ENCODE measurements around the gene SLC25A24. TPM values are rescaled to one million over a fixed set of nuclear protein-coding genes. Genes with fewer than 3 reads are reported as not detected.
A peak's percentile ranks its signal among the peaks of the same experiment; 100 is the strongest.
"Not testable (repeated sequence)": the region's sequence is repeated elsewhere in the genome, so short reads cannot be mapped to it uniquely, and the experiment has no call there.

SLC25A24 gene
- total RNA-seq, 1 experiment from 2014 or later: 85.1 TPM

GRCh38 chr1:108199201-108199691 is 897 bp downstream of the SLC25A24 start:
- peak; percentile 72 for DNase-seq (ENCODE audit: low read depth)

DNA sequence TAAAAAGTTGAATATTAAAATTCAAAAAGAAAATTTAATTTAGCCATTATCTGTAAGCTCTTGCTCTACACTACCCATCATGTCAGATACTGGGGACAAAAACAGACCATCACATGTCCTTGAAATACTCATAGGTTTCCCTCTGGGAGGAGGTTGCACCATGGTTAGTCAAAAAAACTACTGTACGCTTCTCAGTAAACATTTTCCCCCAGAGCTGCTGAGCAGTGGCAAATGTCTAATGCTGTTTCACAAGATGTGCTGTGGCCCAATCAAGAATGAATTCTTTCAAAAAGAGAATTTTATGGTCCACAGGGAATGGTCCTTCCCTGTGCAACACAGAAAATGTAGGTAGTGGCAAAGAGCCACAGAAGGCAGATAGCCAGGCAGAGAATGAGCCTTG is 6.1 kb downstream of the SLC25A24 start:
- no peak for DNase-seq (ENCODE audit: low read depth)

DNA sequence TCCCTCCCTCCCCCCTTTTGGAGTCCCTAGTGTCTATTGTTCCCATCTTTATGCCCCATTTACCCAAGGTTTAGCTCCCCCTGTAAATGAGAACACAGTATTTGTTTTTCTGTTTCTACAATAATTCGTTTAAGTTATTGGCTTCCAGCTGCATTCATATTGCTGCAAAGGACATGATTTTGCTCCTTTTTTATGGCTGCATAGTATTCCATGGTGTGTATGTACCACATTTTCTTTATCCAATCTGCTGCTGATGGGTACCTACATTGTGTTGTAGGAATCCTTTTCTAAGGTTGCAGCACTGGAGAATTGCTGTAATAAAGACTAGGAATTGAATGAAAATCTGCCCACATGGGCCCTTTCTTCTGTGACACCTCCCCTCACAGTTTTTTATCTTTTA is 6.8 kb downstream of the SLC25A24 start:
- no peak for DNase-seq (ENCODE audit: low read depth)

DNA sequence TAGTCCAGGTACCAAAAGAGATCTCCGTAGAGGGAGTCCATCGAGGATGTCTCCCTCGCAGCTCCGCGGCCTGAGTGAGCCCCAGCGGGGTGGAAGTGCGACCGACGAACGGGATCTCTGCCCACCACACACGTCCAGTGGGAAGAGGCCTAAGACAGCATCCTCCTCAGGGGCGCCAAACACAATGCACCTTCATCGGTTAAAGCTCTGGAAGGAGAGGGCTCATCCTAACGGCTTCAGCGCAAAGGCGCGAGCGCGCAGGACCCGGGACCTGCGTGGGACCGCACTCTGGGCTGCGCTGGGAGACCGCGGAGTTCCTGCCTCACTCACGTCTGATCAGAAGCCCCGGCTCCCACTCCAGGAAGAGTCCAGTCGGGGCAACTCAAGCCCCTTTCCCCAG is 7.6 kb downstream of the SLC25A24 start:
- no peak for DNase-seq (ENCODE audit: low read depth)

DNA sequence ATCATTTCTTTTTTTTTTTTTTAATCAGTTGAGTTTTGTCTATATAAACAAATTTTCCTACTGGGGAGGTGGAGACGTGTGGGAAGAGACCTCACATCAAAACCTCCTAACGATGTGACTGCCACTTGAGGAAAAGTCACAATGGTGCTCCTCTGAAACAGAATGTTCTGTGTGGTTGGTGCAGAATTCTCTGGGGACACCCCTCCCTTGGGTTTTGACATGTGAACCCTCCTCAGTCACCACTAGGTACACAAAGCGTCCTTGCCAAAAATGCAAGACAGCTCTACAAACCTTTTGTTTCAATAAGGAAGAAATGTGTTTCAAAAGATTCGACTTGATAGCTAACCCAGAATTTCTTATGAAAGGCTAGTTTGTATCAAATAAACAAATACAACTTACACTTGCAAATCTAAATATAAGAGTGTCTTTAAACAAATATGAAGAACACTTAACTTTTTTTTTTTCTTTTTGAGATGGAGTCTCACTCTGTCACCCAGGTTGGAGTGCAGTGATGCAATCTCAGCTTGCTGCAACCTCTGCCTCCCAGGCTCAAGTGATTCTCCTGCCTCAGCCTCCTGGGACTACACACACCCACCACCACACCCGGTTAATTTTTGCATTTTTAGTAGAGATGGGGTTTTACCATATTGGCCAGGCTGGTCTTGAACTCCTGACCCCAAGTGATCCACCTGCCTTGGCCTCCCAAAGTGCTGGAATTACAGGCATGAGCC is 9.3 kb downstream of the SLC25A24 start:
- no peak for DNase-seq (ENCODE audit: low read depth)

GRCh38 chr1:108190001-108190634 is 10.0 kb downstream of the SLC25A24 start:
- no peak for DNase-seq (ENCODE audit: low read depth)

GRCh38 chr1:108188801-108189200 is 11.3 kb downstream of the SLC25A24 start:
- no peak for DNase-seq (ENCODE audit: low read depth)

- no peak for DNase-seq (ENCODE audit: low read depth)
Observed at GRCh38 chr1:108182959-108183700, 17.0 kb downstream of the SLC25A24 start.

GRCh38 chr1:108179018-108179417 is 21.1 kb downstream of the SLC25A24 start:
- DNase-seq (ENCODE audit: low read depth): no peak

GRCh38 chr1:108162409-108162808 is 37.7 kb downstream of the SLC25A24 start:
- not testable (repeated sequence) for DNase-seq (ENCODE audit: low read depth)

- not testable (repeated sequence) for DNase-seq (ENCODE audit: low read depth)
Observed at GRCh38 chr1:108159951-108160350, 40.2 kb downstream of the SLC25A24 start.

DNA sequence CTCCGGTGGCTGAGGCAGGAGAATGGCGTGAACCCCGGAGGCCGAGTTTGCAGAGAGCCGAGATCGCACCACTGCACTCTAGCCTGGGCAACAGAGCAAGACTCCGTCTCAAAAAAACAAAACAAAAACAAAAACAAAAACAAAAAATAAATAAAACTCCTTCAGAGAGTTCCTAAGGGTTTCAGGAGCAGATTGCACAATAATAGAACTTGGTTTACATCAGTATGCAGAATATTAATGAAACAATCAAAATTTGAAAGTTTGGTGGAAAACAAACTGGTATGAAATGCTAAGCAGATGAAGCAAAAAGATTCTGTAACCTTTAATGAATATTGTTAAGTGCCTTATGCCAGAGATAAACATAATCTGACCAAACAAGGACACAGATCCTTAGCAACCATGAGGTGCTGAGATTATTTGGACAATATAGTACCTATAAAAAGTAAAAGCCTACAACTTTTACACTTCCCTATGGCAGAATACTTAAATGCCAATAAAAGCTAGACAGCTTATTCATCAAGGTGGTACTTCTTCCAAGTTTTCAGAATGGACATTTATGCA is 41.2 kb downstream of the SLC25A24 start:
- no peak for DNase-seq (ENCODE audit: low read depth)

DNA sequence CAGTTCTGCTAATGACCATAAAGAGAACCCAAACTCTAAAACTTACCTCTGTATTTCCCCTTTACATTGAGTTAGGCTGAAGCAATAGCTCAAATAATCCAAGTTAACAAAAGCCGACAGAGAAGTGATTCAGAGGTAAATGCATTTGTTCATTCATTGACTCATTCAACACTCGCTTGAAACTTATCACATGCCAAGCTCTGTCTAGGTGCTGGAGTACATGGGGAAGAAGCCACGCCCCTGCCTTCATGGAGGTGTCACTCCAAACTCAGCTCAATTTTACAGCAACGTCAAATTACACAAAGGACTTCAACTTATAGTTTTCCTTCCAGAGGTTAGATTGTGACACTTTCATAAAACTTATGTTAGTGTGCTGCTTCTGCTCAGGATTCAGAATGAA is 45.8 kb downstream of the SLC25A24 start:
- no peak for DNase-seq (ENCODE audit: low read depth)

- no peak for DNase-seq (ENCODE audit: low read depth)
Observed at GRCh38 chr1:108152782-108153222, 47.3 kb downstream of the SLC25A24 start.

DNA sequence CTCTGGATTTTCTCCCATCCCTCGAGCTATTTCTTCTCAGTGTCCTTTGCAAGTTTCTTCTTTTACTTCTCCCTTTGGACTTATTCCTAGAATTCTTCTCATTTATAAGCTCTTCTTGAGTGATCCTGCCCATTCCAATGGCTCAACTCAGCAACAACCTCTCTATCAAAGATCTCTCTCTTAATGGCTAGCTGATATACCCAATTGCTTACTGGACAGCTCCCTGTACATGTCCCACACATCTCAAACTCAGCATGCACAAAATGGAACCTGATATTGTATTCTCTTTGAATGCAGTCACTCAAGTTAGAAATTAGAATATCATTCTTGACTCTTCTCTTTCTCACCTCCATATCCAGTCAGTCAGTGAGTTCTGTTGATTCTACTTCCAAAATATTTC is 48.6 kb downstream of the SLC25A24 start:
- no peak for DNase-seq (ENCODE audit: low read depth)

DNA sequence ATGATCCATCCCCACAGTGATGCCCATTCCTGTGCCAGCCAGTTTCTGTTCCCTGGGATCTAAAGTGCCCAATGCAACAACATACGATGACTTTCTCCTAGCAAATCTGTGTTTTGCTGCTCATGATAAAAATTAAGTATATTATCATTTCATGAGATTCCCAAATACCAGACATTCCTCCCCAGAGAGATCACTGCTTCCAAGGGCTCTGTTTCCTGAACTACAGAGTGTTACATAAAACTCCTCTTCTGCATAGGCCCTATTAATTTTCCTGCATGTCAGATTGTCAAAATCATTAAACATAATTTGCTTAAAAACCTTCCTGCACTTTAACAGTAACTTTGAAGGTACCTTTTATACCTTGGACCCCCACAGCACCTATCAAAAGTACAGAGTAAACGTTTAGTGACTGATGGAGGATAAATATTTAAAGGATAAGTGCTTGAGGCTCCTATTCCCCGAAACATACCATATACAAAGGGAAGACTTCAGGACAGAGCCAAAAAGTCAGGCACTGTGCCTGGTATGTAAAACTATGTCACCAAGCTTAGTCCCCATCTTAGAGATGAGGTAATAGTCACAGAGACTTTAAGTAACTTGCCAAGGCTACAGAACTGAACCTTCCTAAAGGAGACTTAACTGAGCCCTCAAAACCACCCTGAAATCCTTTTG is 50.2 kb downstream of the SLC25A24 start:
- no peak for DNase-seq (ENCODE audit: low read depth)

DNA sequence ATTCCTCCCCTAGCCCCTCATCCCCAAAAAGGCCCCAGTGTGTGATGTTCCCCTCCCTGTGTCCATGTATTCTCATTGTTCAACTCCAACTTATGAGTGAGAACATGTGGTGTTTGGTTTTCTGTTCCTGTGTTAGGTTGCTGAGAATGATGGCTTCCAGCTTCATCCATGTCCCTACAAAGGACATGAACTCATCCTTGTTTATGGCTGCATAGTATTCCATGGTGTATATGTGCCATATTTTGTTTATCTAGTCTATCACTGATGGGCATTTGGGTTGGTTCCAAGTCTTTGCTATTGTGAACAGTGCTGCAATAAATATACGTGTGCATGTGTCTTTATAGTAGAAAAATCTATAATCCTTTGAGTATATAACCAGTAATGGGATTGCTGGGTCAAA is 55.6 kb downstream of the SLC25A24 start:
- not testable (repeated sequence) for DNase-seq (ENCODE audit: low read depth)

GRCh38 chr1:108142773-108143394 is 57.3 kb downstream of the SLC25A24 start:
- DNase-seq (ENCODE audit: low read depth): no peak

DNA sequence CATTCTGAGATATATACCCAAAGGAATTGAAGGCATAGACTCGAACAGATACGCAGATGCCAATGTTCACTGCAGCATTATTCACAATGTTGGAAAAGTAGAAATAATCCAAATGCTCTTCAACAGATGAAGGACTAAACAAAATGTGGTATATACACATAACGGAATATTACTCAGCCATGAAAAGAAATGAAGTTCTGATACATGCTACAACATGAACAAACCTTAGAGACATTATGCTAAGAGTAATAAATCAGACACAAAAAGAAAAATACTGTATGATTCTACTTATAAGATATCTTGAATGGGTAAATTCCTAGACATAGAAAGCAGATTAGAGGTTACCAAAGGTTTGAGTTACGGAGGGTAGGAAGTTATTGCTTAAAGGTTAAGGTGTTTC is 57.9 kb downstream of the SLC25A24 start:
- DNase-seq (ENCODE audit: low read depth): no peak

GRCh38 chr1:108141621-108142020 is 58.5 kb downstream of the SLC25A24 start:
- DNase-seq (ENCODE audit: low read depth): no peak

- no peak for DNase-seq (ENCODE audit: low read depth)
Observed at GRCh38 chr1:108140936-108141335, 59.2 kb downstream of the SLC25A24 start.
